Body of pancreas (tissue), 4 donors: ENCODE results near the gene LCE7A.

ENCODE experiments used
- POLR2A ChIP-seq, 3 donors: fragments of 450-650 bp; IDR thresholded peaks; one replicate each; pipeline ENCODE4 v1.6.1; 2016; ENCODE audit warnings: antibody characterized with exemption in 3 of 3, mild to moderate bottlenecking in 2 of 3
- TF ChIP-seq, protein P1 (sequence below), 7 experiments: fragments of 450-650 bp in 4 of 7; fragments of 200-600 bp in 3 of 7; sonication (generic) in 3 of 7; IDR thresholded peaks; one replicate each; pipeline ENCODE4 v1.5.1; 2016 to 2019; ENCODE audit warnings: antibody characterized with exemption in 7 of 7

DNA sequence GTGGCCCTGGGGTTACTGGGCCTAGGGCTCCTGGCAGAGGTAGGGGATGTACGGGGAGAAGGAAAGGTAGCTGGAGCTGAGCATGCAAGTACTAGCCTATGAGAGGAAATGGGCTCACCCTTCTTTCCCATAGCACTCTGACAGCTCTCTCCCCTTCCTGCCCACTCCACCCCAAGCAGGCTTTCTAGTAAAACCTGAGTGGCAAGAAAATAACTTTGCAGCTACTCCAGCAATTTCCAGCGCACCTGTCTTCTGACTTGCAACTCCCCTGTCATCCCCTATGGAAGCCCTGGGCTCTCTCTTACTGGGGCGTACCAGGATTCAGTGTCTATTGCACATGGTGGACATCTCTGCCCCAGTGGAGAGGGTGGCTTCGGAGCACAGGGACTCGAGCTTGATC is 41.8 kb downstream of the LCE7A start:
- TF ChIP-seq, protein P1, sequence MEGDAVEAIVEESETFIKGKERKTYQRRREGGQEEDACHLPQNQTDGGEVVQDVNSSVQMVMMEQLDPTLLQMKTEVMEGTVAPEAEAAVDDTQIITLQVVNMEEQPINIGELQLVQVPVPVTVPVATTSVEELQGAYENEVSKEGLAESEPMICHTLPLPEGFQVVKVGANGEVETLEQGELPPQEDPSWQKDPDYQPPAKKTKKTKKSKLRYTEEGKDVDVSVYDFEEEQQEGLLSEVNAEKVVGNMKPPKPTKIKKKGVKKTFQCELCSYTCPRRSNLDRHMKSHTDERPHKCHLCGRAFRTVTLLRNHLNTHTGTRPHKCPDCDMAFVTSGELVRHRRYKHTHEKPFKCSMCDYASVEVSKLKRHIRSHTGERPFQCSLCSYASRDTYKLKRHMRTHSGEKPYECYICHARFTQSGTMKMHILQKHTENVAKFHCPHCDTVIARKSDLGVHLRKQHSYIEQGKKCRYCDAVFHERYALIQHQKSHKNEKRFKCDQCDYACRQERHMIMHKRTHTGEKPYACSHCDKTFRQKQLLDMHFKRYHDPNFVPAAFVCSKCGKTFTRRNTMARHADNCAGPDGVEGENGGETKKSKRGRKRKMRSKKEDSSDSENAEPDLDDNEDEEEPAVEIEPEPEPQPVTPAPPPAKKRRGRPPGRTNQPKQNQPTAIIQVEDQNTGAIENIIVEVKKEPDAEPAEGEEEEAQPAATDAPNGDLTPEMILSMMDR (IDR thresholded peaks at IDR 0.05), result no peak
- TF ChIP-seq POLR2A (IDR thresholded peaks at IDR 0.05), result no peak
